HG03442 (cell line): ENCODE data around the gene PCDH12.
"Not testable (repeated sequence)": the region's sequence is repeated elsewhere in the genome, so short reads cannot be mapped to it uniquely, and the experiment has no call there.

Source experiments
- ATAC-seq: cut with Tn5 transposase; IDR thresholded peaks from one replicate; pipeline ENCODE4 v1.9.1; 2021; ENCODE audit warnings: mild to moderate bottlenecking, moderate library complexity; ENCODE audit not compliant: unreplicated experiment

Gene PCDH12

GRCh38 chr5:141941307-141941706 is 16.7 kb downstream of the PCDH12 start:
- ATAC-seq, result no peak

GRCh38 chr5:141940695-141941271 is 17.2 kb downstream of the PCDH12 start:
- no peak for ATAC-seq

GRCh38 chr5:141935538-141935937 is 22.5 kb downstream of the PCDH12 start:
- ATAC-seq, result no peak

- no peak for ATAC-seq
These were observed 23.7 kb downstream of the PCDH12 start for GRCh38 chr5:141934099-141934844.

GRCh38 chr5:141933151-141933550 is 24.9 kb downstream of the PCDH12 start:
- no peak for ATAC-seq

- no peak for ATAC-seq
These were observed 26.3 kb downstream of the PCDH12 start for GRCh38 chr5:141931694-141932093.

GRCh38 chr5:141929398-141930058 is 28.5 kb downstream of the PCDH12 start:
- ATAC-seq, result no peak

GRCh38 chr5:141928051-141928450 is 30.0 kb downstream of the PCDH12 start:
- ATAC-seq, result no peak

GRCh38 chr5:141926434-141926833 is 31.6 kb downstream of the PCDH12 start:
- ATAC-seq, result no peak

- ATAC-seq, result peak; percentile 98
These were observed 34.3 kb downstream of the PCDH12 start, which contains the start of gene DELE1 for GRCh38 chr5:141923448-141924313. DELE1 (plus strand) TSS chr5:141923871; CDS start chr5:141923942, 71 bp downstream.

- not testable (repeated sequence) for ATAC-seq
These were observed 35.1 kb downstream of the PCDH12 start for GRCh38 chr5:141922827-141923447.

- no peak for ATAC-seq
These were observed 37.2 kb downstream of the PCDH12 start for GRCh38 chr5:141920771-141921170.

GRCh38 chr5:141919218-141920119 is 38.5 kb downstream of the PCDH12 start:
- ATAC-seq, result no peak

GRCh38 chr5:141917760-141918159 is 40.2 kb downstream of the PCDH12 start:
- no peak for ATAC-seq

GRCh38 chr5:141916522-141916921 is 41.5 kb downstream of the PCDH12 start:
- no peak for ATAC-seq

- no peak for ATAC-seq
These were observed 42.1 kb downstream of the PCDH12 start for GRCh38 chr5:141915881-141916336.

GRCh38 chr5:141914797-141915196 is 43.2 kb downstream of the PCDH12 start:
- no peak for ATAC-seq

- ATAC-seq, result peak; percentile 80
These were observed 43.7 kb downstream of the PCDH12 start for GRCh38 chr5:141914199-141914743.

- no peak for ATAC-seq
These were observed 44.3 kb downstream of the PCDH12 start for GRCh38 chr5:141913560-141914198.
